Measurements from ENCODE around the gene CTSL.

DNA sequence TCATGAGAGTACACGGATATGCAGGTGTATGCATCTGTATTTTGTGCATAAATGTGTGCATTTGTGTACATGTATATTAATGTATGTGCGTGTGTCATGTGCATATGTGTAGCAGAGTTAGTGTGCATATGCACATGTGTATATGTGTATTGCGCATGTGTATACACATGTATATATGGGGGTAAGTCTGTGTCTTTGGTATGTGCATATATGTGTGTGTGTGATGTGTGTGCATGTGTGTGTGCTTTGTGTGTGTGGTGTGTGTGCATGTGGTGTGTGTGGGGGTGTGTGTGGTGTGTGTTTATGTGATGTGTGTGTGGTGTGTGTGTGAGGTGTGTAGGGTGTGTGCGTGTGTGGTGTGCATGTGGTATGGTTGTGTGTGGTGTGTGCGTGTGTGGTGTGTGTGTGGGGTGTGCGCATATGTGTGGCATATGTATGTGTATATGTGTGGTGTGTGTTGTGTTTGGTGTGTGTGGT lies 13.1 kb upstream of the CTSL start:
- TF ChIP-seq, protein P1, sequence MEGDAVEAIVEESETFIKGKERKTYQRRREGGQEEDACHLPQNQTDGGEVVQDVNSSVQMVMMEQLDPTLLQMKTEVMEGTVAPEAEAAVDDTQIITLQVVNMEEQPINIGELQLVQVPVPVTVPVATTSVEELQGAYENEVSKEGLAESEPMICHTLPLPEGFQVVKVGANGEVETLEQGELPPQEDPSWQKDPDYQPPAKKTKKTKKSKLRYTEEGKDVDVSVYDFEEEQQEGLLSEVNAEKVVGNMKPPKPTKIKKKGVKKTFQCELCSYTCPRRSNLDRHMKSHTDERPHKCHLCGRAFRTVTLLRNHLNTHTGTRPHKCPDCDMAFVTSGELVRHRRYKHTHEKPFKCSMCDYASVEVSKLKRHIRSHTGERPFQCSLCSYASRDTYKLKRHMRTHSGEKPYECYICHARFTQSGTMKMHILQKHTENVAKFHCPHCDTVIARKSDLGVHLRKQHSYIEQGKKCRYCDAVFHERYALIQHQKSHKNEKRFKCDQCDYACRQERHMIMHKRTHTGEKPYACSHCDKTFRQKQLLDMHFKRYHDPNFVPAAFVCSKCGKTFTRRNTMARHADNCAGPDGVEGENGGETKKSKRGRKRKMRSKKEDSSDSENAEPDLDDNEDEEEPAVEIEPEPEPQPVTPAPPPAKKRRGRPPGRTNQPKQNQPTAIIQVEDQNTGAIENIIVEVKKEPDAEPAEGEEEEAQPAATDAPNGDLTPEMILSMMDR (optimal IDR thresholded peaks at IDR 0.05 in 1 of 3, IDR thresholded peaks at IDR 0.05 in 1 of 3, conservative IDR thresholded peaks at IDR 0.05 in 1 of 3; ENCODE audit: extremely low read depth in 1 of 3, insufficient read depth in 2 of 3, low read length in 3 of 3), result no peak
- no peak for TF ChIP-seq EZH2 (IDR thresholded peaks at IDR 0.05; ENCODE audit: low read length)

Data from keratinocyte (primary cell).